HG03175 (cell line): ENCODE results near the gene ZDHHC13.

Source experiments
- ATAC-seq: cut with Tn5 transposase; IDR thresholded peaks from one replicate; pipeline ENCODE4 v1.9.1; 2021; ENCODE audit warnings: mild to moderate bottlenecking, moderate library complexity; ENCODE audit not compliant: unreplicated experiment

Gene ZDHHC13

DNA sequence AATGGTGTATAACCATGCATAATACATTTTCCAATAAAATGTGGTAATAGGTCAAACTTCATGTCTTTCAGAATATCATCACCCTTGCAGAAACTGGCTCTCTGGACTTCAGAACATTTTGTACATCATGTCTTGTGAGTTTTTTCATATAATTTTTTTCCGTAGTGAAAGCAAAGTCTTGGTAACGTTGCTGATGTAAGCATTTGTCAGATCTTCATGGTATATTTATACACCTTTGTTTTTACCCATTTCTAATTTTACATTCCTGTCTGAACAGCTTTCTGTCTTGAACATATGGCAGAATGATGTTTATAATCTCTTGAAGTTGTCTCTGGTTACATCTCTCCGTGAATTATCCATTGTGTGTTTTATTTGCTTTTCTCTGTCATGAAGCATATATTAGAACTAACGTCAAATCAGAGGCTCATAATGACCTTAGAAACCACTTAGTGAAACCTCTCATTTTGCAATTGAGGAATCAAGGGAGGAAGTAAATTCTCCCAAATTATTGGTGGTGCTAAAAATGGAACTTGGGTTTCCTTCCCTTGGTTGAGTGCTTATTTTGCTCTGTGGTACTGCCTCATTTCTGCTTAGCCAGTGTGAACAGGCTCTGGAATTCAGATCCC is 47.4 kb downstream of the ZDHHC13 start:
- no peak for ATAC-seq

DNA sequence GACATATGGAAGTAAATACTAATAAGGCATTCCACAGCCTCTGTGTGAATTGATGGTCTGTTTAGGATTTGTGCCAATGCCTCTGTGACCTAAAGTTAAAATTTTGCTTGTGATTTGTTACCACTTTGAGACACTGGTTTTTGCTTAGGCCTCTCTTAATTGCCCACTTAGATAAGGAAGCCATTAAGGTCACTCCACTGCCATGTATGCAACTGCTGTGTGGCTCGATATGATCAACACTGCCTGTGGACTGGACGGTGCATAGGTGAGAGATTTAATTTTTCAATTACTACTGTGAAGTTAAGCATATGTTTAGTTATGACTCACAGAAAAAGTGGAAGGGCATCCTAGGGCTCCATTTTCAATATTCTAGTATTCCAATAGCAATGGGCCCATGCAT is 47.9 kb downstream of the ZDHHC13 start:
- no peak for ATAC-seq

DNA sequence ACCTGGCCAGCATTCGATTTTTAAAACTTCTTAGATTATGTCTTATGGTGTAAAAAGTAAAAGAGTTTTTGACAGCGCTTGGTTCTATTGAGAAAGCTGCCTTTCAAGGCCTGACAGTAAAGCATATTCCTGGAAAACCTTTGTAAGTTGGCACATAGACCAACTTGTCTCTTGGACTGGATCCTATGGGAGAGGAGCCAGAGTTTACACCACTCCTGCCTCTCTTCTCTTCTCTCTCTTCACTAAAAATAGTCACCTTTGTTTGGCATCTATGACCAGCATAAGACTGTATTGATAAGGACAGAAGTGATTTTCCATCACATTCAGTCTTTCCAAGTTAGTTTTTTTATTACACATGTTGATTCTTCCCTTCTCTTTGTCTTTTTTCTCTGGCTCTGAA is 51.1 kb downstream of the ZDHHC13 start:
- ATAC-seq = no peak

DNA sequence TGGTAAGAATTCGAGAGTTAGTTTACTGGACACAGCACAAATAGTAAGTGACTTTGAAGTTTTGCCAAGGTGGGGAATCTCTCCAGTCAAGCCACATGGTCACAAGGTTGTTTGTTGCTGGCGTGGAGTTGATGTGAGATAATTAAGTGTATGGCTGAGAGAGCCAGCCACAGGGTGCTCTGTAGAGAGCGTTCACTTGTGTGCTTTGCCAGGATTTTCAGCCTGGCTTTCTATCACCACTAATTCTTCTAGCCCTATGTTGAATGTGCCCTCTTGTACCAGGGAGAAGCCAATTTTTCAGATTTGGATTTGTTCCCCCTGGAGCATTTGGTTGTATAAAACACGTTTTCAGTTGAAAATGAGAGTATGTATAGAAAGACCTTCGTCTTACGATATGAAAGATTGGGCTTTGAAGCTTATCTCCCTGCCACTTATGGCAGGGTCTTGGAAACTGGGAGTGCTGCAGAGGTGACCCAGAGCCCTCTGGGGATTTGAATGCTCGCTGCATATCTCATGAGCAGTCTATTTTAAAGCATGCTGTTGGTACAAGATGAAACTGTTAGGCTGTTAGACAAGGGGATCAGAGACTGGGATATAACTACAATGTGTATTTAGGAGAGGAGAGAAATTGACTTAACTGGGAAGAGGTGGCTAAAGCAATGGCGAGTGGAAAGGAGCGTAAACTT is 56.2 kb downstream of the ZDHHC13 start:
- no peak for ATAC-seq

DNA sequence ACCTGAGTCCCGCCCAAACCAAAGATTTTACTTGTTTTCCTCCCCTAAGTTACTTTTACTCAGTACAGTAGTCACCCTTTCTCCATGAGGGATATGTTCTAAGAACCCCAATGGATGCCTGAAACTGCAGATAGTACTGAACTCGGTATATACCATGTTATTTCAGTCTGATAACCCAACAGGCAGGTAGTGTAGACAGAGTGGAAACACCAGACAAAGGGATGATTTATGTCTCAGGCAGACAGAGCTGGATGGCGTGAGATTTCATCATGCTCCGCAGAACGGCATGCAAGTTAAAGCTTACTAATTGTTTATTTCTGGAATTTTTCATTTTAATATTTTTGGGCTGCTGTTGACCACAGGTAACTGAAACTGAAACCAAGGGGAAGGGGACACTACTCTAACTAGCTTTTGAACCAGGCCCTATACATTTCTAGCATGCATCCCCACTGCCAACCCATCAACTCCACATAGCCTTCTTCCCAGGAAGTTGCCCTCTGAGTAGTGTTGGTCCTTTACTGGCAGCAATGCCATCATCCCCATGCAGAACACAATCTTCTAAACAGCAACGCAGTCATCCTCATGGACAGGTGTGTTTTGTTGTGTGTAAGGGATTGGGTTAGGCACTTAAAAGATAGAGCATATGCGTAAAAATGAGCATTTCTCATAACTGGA is 57.1 kb downstream of the ZDHHC13 start:
- no peak for ATAC-seq

DNA sequence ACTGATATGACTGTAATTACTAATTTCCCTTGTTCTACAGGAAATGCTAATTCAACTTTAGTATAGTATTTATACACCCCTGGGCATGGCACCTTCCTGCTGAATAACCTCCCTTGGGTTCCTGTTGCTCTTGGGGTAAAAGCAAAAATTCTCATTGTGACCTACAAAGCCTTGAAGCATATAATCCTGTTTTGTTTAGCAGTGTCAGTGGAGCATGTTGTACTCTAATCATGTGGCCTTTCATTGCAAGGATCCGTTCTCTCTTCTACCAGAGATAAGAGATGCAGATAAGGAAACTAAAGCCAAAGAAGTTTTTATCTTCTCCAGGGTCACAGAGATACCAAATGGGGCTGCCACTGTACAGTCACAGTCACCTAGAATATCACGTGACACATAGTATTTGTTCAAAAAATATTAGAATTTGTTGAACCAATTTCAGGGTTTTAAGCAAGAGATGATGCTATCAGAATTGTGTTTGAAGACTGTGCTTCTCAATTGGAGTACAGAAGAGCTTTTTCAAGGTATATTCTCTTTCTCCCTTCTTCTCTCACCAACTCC is 59.7 kb downstream of the ZDHHC13 start:
- no peak for ATAC-seq

DNA sequence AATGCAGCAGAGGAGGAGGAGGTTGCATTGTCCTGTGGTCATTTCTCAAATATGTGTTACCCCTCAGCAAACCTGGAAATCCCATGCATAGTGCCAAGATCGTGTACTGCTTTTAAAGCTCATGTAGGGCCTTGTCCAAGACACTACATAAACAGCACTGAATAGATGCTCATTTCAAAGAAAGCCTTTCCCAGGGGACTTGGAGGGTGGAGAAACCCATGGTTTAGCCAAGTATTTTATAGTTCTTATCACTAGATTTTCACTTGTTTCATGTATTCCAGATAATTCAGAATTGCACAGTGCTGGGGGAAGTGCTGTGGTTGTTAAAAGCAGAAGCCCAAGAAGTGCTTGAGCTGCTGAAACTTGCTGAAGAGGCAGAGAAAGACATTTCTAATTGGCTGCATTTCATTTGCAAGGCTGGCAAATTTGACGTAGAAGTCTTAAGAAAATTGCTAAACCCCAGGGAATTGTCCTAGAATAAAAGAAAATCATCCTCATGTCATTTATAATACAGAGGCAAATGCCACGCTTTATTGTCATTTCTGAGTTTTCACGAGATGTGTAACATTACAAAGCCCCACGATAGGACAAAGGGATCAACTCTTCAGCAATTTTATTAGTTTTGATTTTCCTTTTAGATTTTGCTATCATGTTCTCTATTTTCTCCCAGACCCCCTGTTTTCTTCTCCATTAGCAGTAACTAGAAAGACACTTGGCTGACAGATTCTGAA is 64.7 kb downstream of the ZDHHC13 start:
- no peak for ATAC-seq

DNA sequence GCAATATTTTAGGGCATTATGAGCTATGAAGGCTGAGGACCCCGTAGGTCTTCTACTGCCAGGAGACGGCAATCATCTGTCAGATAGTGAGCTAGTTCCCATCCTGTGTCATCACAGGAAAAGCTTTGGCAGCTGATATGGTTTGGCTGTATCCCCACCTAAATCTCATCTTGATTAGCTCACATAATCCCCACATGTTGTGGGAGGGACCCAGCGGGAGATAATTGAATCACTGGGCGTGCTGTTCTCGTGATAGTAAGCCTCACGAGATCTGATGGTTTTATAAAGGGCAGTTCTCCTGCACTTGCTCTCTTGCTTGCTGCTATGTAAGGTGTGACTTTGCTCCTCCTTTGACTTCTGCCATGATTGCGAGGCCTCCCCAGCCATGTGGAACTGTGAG is 66.7 kb downstream of the ZDHHC13 start:
- no peak for ATAC-seq

DNA sequence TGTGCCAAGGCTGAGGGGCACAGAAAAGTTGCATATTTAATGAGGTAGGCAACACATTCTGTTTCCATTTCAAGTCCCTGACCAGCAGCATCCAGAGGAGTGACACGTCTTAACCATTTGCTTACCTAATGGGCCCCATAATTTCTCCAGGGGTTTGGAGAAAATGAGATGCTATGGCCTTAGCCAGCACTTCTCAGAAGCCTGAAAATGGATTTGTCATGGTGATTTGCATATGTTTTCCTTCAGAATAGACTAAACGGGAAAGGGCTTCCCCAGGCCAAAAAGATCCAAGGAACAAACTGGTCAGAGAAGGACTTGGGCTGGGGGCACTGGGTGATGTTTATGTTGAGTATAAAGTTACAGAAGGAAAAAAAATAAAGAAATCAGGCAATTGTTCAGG is 68.1 kb downstream of the ZDHHC13 start:
- no peak for ATAC-seq

DNA sequence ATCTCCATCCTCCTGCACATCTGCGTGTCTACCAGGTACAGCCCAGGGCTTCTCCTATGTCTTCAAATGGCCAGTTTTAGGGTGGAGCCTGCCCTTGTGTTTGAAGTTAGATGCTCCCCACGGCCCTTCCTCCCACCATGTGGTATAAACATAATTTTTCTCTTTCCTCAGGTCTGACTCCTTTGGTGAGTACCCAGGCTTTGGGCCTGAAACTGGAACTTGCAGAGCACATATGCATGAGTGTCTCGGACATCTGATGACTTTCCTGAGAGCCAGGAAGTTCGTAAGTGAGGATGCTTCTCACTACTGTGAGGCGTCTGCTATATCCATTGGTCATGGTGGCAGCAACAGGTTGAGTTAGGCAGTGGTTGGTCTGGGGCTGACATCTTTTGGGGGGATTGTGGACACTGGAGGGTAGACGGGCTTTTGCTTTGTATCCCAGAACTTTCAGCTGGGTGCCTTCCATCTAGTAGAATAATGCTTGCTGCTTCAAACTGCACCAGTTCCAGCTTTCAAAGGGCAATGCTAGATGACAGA is 68.6 kb downstream of the ZDHHC13 start:
- no peak for ATAC-seq

DNA sequence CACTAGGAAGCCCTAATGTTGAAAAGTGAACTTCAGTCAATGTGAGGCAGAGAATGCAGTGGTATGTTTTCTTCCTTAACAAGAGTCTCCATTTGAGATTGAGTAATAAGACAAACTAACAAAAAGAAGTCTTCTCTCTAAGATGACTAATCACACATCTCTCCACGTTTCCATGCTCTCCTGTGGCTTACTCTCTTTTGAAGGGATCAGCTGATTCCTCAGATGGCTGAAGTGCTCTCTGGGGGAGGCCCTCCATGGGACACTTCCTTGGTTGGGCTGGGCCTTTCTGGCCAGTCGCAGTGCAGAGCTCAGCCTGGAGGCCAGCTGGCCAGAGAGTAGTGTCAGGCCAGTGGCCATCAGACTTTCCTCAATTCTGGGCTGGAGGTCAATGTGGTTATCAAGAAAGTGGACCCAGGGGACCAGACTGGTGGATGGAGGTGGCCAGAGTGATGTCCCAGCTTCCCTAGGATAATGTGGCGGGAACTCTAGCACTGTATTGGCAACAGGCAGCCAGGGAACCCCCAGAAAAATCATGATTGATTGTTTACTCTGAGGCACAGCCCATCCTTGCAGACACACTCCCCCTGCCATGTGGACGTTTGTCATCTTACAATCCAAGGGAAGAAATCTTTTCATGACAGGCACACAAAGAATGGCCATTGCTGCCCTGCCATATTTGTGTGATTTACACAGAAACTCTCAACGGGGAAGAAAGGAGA is 70.3 kb downstream of the ZDHHC13 start:
- no peak for ATAC-seq

DNA sequence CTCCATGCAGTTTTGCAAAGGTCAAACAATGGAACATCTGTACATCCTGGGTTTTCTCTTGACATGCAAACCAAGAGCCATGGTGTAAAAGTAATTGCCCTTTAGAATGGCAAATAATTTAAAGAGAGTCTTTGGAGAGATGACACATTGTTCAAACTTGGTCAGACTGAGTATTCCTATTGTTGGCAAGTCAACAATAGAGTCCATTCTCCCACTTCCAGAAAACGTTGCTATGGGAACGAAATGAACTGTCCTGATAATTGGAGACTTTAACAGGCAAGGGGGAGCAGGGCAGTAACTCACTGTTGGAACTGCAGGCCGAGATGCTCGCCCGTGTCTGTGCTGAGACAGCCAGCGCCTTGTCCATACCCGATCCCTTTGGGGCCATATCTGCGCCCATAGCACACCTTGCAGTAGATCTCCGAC is 70.9 kb downstream of the ZDHHC13 start:
- ATAC-seq = no peak

DNA sequence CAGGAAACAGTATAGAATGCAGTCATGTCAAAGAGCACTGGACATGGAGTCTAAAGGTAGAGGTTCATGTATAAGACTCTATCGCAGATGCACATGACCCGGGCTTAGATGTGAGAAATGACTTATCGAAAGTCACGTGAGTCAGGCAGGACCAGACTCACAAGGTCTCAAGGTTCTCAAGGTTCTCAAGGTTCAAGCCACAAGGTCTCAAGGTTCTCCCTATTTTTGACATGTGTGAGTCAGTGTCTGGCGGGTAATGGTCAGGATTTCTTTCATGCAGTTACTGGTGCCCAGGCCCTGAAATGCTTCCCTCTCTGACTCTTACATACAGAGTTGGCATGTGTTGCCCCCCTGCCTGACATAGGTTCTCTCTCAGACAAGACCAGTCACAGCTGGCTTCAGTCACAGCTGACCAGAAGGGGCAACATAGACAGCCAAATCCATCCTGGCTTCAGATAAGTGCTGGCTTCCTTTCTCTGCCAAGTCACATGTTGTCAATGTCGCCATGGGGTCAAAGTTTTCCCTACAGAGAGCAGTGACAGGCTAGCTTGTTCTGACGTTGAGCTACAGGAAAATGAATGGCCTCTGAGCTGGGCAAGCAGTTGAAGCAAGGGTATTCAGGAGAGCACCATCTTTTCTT is 74.7 kb downstream of the ZDHHC13 start:
- ATAC-seq = no peak

DNA sequence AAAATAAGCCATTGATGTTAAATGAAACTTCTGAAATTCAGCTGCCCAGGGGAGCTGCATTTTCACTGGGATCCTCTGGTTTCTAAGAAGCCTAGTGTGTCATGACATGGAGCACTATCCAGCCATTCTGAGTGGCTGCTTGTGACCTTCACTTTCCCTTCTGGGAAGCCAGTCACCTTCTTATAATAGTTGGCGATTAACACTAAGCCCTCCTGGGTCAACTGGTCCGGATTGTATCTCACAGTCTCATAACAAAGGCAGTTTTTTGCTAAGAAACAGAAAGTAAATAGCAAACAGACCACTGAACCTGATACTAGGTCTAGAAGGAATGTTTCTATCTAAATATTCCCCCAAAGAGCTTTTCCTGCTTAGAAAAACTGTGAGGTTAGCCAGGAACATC is 76.9 kb downstream of the ZDHHC13 start:
- ATAC-seq = no peak

DNA sequence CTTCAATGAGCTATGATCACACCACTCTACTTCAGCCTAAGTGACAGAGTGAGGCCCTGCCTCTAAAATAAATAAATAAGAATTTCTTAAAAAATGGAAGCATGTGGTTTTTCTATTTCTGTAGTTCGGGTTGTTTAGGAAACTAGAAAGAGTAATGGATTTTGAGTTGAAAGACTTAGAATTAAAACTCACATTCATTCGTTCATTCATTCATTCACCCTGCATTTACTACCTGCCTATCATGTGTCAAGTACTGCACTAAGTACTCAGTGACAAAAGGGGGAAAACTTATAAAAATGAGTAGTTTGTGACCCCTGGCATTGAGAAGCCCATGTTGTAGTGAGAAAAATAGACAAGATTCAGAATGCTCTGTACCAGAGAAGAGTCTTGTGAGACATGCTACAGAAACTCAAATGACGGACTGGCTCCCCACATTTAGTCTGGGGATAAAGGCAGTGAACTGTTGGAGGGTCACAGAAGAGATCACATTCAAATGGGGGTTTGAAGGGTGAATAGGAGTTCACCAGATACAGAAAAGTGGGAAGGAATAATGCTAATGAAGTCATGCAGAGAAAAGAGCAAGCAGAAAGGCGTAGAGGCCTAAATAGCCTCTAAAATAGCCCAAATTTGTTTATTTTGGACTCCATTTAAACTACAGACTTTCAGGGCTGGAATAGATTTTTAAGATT is 77.8 kb downstream of the ZDHHC13 start:
- ATAC-seq = no peak

DNA sequence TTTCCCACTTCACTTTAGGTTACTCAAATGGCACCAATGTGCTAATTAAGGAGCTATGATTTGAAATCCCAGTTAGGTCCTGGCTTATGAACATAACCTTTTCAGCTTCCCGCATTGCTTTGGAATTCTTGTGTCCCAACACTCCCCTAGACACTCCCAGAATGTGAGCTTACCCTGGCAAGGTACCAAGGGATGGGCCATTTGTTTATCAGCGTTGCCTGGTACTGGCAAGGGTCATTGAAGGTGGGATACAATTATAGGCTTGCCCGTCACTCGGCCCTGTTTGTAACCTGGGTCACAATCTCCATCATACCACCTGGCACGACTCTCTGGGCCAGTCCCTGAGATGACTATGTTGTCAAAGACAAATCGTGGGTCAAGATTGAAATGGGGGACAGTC is 79.5 kb downstream of the ZDHHC13 start:
- no peak for ATAC-seq

DNA sequence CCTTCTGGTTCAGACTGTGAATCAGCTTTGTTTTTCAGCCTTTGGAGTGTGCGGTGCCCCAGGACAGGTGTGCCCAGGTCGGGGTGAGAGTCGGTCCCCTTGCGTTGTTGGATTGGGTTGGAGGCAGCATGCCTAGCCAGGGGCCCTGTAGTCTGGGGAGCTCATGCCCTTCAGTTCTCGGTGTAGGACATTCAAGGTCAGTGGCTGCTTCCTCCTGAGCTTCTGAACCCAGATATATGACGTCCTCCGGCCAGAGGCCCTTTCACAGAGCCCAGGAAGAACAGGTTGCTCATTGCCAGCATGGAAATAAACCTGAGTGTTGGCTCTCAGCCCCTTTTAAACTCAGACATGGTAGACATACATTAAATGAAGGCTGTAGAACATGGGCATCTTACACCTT is 82.1 kb downstream of the ZDHHC13 start:
- ATAC-seq = no peak

DNA sequence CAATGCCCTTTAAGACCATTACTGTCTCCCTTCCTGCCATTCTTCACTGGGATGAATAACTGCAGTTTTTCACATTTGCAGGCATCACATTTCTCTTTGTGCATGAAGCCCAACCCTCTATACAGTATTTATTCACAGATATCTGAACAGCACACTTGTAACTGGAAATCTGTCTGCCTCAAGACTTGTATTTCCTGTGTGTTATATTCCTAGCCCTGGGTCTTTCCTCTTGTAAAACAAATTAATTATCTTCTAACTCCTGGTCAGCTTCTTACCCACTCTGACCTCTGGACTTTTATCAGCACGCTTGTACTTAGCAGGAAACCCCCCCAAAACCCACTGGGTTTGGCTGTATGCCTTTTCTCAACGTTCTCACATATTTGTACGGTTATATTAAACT is 82.8 kb downstream of the ZDHHC13 start:
- ATAC-seq = no peak

DNA sequence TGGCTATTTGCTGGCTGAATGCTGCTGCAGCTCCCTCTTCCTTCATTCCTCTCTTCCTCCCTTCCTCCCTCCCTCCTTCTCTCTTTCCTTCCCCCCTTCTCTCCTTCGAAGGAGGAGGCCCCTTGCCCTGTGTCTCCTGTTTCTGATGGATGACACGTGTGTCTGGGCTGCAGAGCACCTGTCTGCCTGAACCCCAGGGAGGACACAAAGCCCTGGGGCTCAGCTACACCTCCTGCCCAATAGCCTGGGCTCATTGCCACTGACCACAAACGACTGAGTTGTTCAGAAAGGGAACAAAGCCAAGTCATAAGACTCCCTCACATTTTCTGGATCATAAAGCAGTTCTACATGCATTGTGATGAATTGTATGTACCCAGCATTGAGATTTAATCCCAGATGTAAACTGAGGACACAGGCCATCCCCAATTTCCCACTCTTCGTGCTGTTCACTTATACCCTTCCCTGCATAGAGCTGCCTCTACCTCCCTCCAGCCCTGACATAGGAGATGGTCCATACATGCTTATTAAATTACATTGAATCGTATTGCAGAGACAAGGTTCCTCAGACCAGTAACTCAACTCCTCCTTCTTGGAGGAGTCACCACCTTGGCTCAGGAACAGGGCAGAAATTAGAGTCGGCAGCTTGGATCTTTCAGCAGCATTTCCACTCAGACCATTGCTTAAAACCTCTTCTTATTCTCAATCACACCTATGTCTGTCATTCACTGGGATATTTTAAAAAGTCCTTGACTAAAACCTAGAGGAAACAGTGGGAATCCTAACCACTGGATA is 83.6 kb downstream of the ZDHHC13 start:
- ATAC-seq = no peak
